DLD1 (cell line): ENCODE measurements around the gene ZMYND11.

ENCODE experiments used
- in situ Hi-C: cut with HindIII; loops from 2 replicates; pipeline ENCODE4 v1.10.0; 2017; ENCODE audit warnings: low sequenced_read_pairs

Gene ZMYND11

GRCh38 chr10:135132-135600 lies at the start of gene ZMYND11:
ZMYND11 (plus strand) TSS chr10:135455; CDS start chr10:180013, 44,558 bp downstream.
- in situ Hi-C loops: no loop called here

GRCh38 chr10:86031-86430 lies 49.2 kb upstream of the ZMYND11 start:
- in situ Hi-C loops: no loop called here

- in situ Hi-C loops: no loop called here
Measured at GRCh38 chr10:87177-88080, 47.8 kb upstream of the ZMYND11 start.

- in situ Hi-C loops: no loop called here
Measured at GRCh38 chr10:88253-88652, 47.0 kb upstream of the ZMYND11 start.

- in situ Hi-C loops: no loop called here
Measured at GRCh38 chr10:89248-89647, 46.0 kb upstream of the ZMYND11 start.

GRCh38 chr10:90161-90560 lies 45.1 kb upstream of the ZMYND11 start:
- in situ Hi-C loops: no loop called here

GRCh38 chr10:91313-91712 lies 43.9 kb upstream of the ZMYND11 start:
- in situ Hi-C loops: no loop called here

GRCh38 chr10:92153-92552 lies 43.1 kb upstream of the ZMYND11 start:
- in situ Hi-C loops: no loop called here

GRCh38 chr10:92846-93245 lies 42.4 kb upstream of the ZMYND11 start:
- in situ Hi-C loops: no loop called here

GRCh38 chr10:94613-95012 lies 40.6 kb upstream of the ZMYND11 start:
- in situ Hi-C loops: no loop called here

- in situ Hi-C loops: no loop called here
Measured at GRCh38 chr10:95356-96115, 39.7 kb upstream of the ZMYND11 start.

- in situ Hi-C loops: no loop called here
Measured at GRCh38 chr10:96466-96865, 38.8 kb upstream of the ZMYND11 start.

GRCh38 chr10:104416-104815 lies 30.8 kb upstream of the ZMYND11 start:
- in situ Hi-C loops: no loop called here

- in situ Hi-C loops: no loop called here
Measured at GRCh38 chr10:104862-105565, 30.2 kb upstream of the ZMYND11 start.

GRCh38 chr10:105806-106205 lies 29.4 kb upstream of the ZMYND11 start:
- in situ Hi-C loops: no loop called here

GRCh38 chr10:106740-107139 lies 28.5 kb upstream of the ZMYND11 start:
- in situ Hi-C loops: no loop called here

- in situ Hi-C loops: no loop called here
Measured at GRCh38 chr10:112246-112645, 23.0 kb upstream of the ZMYND11 start.

GRCh38 chr10:124874-125273 lies 10.4 kb upstream of the ZMYND11 start:
- in situ Hi-C loops: no loop called here

GRCh38 chr10:127612-128432 lies 7.4 kb upstream of the ZMYND11 start:
- in situ Hi-C loops: no loop called here

GRCh38 chr10:129810-130209 lies 5.4 kb upstream of the ZMYND11 start:
- in situ Hi-C loops: no loop called here
